ENCODE measurements around the gene GRM1. TPM values are rescaled to one million over a fixed set of nuclear protein-coding genes. Genes with fewer than 3 reads are reported as not detected.
"Not testable (repeated sequence)": the region's sequence is repeated elsewhere in the genome, so short reads cannot be mapped to it uniquely, and the experiment has no call there.

GRM1 gene
- total RNA-seq, 1 donor from 2014 or later, result 0.39 TPM

DNA sequence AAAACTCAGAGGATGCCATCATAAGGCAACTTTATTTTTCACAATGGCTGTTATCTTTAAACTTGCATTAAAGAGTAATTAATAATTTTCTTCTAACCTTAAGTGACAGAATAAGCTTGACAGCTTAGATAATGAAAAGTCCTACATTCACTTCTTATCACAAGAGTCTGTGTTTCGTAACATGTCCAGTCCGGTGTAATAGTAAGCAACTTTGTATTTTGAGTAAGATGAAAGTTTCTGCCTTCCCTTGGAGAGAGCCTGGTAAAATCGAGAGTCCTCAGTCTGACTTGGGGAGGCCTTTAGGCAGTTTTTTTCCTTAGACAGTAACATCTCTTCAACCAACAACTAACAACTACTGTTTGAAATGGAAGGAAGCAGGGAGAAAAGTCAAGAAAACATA, 195.6 kb downstream of the GRM1 start:
- no peaks in the 10 kb centered on the region for H3K4me1 Mint-ChIP-seq (ENCODE audit: unreplicated experiment)
- H3K4me3 Mint-ChIP-seq, result no peak overlapping the region
- H3K36me3 Mint-ChIP-seq, result no peaks in the 10 kb centered on the region
- H3K27me3 Mint-ChIP-seq, result no peaks in the 10 kb centered on the region
- TF ChIP-seq, protein P1, sequence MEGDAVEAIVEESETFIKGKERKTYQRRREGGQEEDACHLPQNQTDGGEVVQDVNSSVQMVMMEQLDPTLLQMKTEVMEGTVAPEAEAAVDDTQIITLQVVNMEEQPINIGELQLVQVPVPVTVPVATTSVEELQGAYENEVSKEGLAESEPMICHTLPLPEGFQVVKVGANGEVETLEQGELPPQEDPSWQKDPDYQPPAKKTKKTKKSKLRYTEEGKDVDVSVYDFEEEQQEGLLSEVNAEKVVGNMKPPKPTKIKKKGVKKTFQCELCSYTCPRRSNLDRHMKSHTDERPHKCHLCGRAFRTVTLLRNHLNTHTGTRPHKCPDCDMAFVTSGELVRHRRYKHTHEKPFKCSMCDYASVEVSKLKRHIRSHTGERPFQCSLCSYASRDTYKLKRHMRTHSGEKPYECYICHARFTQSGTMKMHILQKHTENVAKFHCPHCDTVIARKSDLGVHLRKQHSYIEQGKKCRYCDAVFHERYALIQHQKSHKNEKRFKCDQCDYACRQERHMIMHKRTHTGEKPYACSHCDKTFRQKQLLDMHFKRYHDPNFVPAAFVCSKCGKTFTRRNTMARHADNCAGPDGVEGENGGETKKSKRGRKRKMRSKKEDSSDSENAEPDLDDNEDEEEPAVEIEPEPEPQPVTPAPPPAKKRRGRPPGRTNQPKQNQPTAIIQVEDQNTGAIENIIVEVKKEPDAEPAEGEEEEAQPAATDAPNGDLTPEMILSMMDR (conservative IDR thresholded peaks at IDR 0.05), result no peak
- H3K27ac Mint-ChIP-seq, result no peak overlapping the region
- no peaks in the 10 kb centered on the region for H3K9me3 Mint-ChIP-seq
- no peak for DNase-seq (ENCODE audit: extremely low spot score, unreplicated experiment)

DNA sequence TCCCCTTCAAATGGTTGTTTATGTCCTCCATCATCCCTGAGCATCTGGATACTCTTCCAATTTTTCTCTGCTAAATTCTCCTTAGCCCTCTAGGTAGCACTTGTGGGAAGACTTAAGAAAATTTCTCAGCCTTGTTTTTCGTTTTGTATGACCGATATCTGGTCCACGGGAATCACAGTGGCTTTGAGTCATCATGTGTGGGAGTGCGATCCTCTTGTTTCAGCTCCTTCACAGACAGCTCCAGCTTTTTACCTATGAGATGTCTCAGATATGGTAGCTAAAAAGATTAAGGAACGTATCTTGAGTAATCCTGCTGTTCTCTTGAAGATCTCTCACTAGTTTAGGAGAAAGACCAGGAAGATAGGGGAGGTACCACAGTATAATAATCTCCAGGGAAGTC, 196.1 kb downstream of the GRM1 start:
- no peaks in the 10 kb centered on the region for H3K4me1 Mint-ChIP-seq (ENCODE audit: unreplicated experiment)
- no peak overlapping the region for H3K4me3 Mint-ChIP-seq
- H3K9me3 Mint-ChIP-seq, result no peaks in the 10 kb centered on the region
- no peak for DNase-seq (ENCODE audit: extremely low spot score, unreplicated experiment)
- H3K36me3 Mint-ChIP-seq, result no peaks in the 10 kb centered on the region
- H3K27me3 Mint-ChIP-seq, result no peaks in the 10 kb centered on the region
- no peak overlapping the region for H3K27ac Mint-ChIP-seq
- TF ChIP-seq, protein P1 (conservative IDR thresholded peaks at IDR 0.05), result no peak

DNA sequence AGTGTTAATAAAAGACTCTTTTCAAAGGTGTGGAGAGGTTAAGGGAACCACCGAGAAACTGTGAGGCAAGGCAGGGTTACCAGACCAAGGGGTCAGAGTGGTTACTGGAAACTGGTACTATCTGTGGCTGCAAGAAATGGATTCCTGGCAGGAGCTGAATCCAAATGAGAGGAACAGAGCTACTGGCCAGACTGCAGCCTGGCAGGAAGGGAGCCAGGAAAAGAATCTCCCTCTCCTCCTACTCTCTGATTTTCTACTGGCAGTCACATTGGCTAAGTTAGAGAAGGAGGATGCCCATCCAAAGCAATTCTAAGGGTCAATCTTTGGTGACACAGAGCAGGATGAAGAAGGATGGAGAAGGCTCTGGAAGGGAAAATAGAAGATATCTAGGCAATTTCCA, 211.5 kb downstream of the GRM1 start:
- DNase-seq (ENCODE audit: extremely low spot score, unreplicated experiment), result no peak
- Mint-ChIP-seq H3K4me1 (ENCODE audit: unreplicated experiment) (no peaks in the 10 kb centered on the region), H3K4me3 (no peak overlapping the region), H3K27ac (no peak overlapping the region), H3K27me3 (peaks cover 7% of the 10 kb centered on the region), H3K9me3 (peaks cover 5% of the 10 kb centered on the region), H3K36me3 (no peaks in the 10 kb centered on the region)
- TF ChIP-seq, protein P1 (conservative IDR thresholded peaks at IDR 0.05), result no peak

DNA sequence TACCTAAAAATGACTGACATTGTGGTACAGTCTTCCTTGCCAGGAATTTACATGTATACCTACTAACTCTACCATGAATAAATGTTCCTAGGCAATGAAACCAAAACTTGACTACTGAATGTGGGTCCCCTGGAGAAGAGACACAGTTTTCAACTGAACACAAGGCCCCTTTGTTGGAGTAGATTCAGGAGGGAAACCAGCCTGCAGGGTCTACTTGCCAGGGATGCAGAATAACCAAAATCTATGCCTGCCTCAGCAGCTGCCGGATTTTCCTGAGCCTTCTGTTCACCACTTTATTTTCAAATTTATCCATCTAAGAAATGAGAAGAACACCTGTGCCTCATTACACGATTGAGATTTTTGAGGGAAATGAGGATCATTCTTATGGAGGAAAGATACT, 211.9 kb downstream of the GRM1 start:
- H3K27ac Mint-ChIP-seq, result no peak overlapping the region
- peaks cover 5% of the 10 kb centered on the region for H3K9me3 Mint-ChIP-seq

DNA sequence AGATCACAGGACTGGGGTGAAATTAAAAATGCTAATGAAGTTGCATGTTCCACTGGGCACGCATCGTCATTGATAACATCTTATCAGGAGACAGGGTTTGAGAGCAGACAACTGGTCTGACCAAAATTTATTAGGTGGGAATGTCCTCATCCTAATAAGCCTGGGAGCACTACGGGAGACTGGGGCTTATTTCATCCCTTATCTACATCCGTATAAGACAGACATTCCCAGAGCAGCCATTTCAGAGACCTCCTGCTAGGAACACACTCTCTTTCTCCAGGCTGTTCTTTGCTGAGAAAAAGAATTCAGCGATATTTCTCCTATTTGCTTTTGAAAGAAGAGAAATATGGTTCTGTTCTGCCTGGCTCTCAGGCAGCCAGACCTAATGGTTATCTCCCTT, 214.8 kb downstream of the GRM1 start:
- not testable (repeated sequence) for H3K27ac Mint-ChIP-seq; H3K4me1 Mint-ChIP-seq (ENCODE audit: unreplicated experiment); H3K4me3 Mint-ChIP-seq; DNase-seq (ENCODE audit: extremely low spot score, unreplicated experiment); H3K27me3 Mint-ChIP-seq; H3K36me3 Mint-ChIP-seq; H3K9me3 Mint-ChIP-seq

More for the DNA sequence above, 211.9 kb downstream of the GRM1 start:
- Mint-ChIP-seq H3K36me3 (no peaks in the 10 kb centered on the region), H3K4me1 (ENCODE audit: unreplicated experiment) (no peaks in the 10 kb centered on the region), H3K4me3 (no peak overlapping the region), H3K27me3 (peaks cover 7% of the 10 kb centered on the region)
- no peak for DNase-seq (ENCODE audit: extremely low spot score, unreplicated experiment)
- TF ChIP-seq, protein P1 (conservative IDR thresholded peaks at IDR 0.05), result no peak

DNA sequence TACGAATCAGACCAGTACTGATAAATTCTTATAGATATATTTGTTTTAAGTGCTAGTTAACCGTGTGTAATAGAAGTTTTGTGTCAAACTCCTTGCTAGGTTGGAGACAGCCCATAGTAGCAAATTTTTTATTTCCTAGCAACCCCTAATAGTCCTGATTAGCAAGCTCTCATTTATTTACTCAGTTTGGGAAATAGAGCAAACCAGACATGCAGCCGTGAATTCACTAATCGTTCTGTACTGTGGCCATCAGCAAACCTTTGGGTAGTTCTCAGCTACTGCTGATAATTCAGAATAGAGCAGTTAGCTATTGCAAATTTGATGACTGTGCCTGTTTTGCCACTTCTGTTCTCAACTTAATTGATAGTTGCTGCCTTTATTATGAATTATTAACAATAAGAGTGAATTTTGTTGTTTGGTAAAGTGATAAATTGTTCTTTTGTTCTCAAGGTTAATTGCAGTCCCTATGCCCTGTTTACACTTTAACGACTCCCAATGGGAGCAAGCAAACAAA, 215.8 kb downstream of the GRM1 start:
- no peak overlapping the region for H3K27ac Mint-ChIP-seq
- TF ChIP-seq, protein P1 (conservative IDR thresholded peaks at IDR 0.05), result no peak
- no peaks in the 10 kb centered on the region for H3K36me3 Mint-ChIP-seq
- no peak for DNase-seq (ENCODE audit: extremely low spot score, unreplicated experiment)
- H3K4me1 Mint-ChIP-seq (ENCODE audit: unreplicated experiment), result no peaks in the 10 kb centered on the region
- H3K4me3 Mint-ChIP-seq, result no peak overlapping the region
- peaks cover 4% of the 10 kb centered on the region for H3K27me3 Mint-ChIP-seq
- peaks cover 5% of the 10 kb centered on the region for H3K9me3 Mint-ChIP-seq
